Sciatic nerve (tissue), 2 donors: ENCODE measurements around the gene ASF1B. TPM values are rescaled to one million over a fixed set of nuclear protein-coding genes. Genes with fewer than 3 reads are reported as not detected.
"Not testable (repeated sequence)": the region's sequence is repeated elsewhere in the genome, so short reads cannot be mapped to it uniquely, and the experiment has no call there.

Source experiments
- ATAC-seq: fragments of 200-7000 bp; cut with Tn5 transposase; one replicate; pipeline ENCODE4 v1.9.1; 2020; ENCODE audit warnings: mild to moderate bottlenecking, moderate library complexity
- DNase-seq: peaks from one replicate; pipeline ENCODE4 v3.0.0-alpha.2; 2020; ENCODE audit warnings: low spot score
- intact Hi-C: fragments of 100-400 bp; cut with DNase I; formaldehyde crosslinking; loops from one replicate; pipeline ENCODE4 v1.14.2; 2022
- total RNA-seq: library from RNA; stranded (reverse); fragmentation: NEBNext Ultra II Directional; extraction: Animal tissue kit (Norgen Biotek cat#: 25700); gene quantifications from one replicate; pipeline ENCODE4 v1.2.1, GENCODE V29; 2021
- donor health status: DM: no; HTN: no; CAD: no.
- donor health status: DM: no; HTN: no; CAD: no.

The ASF1B gene
- total RNA-seq, 1 donor from 2014 or later, result 0.22 TPM

- intact Hi-C loops, result no loop called here
- DNase-seq, result no peak
- no peak for ATAC-seq
Observed at GRCh38 chr19:14162871-14163297, 26.5 kb upstream of the ASF1B start.

GRCh38 chr19:14161305-14161704 lies 24.9 kb upstream of the ASF1B start:
- DNase-seq (no peak), ATAC-seq (no peak)
- intact Hi-C loops, result no loop called here

- DNase-seq (no peak), ATAC-seq (no peak)
- intact Hi-C loops, result no loop called here
Observed at GRCh38 chr19:14160017-14160703, 23.8 kb upstream of the ASF1B start.

DNA sequence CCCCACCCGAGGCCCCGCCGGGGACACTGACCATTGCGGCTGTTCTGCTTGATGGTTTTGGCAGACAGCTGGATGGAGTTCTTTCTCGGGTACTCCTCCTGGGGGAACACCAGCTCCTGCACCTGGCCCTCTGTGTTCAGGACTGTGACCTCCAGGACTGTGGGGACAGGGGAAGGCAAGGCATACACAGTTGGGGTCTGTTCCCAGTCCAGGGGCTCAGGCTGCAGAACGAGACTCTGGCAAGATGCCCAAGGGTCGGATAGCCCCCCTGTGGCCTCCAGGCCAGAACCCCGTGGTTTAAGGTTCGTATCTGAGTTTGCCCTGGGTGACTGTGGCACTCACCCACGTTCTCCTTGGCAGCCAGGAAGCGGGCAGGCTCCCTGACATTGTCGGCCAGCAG lies 22.7 kb upstream of the ASF1B start:
- intact Hi-C loops, result no loop called here
- DNase-seq (no peak), ATAC-seq (no peak)

- DNase-seq, result no peak
- intact Hi-C loops, result no loop called here
- no peak for ATAC-seq
Observed at GRCh38 chr19:14158276-14159023, 22.1 kb upstream of the ASF1B start.

DNA sequence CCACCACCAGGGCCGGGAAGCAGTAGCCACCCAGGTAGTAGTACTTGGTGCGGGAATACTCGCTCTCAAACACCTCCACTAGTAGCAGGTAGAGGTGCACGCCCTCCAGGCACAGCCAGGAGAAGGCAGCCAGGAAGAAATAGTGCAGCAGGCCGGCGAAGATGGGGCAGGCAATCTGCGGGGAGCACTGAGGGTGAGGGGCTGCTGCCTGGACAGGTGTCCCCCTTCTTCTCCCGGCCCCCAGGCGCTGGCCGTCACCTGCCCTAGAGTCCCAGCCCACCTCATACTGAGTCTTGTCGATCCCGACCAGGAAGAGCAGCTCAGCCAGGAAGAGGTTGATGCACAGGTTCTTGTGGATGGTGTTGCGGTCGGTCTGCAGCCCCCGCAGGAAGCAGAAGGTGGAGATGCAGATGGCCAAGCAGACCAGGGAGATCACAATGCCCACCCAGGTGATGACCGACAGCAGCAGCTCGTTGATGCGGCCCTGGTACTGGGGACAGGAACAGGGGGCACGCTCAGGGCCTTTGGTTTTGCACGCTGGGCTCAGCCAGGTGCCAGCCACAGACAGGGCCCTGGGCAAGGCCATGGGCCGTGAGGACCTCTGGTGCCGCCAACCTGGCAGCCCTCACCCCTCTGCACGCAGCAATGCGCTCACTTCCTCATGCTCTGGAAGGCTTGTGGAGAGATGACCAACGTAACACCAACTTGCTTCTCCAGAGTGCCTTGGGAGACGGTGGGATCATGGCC lies 20.8 kb upstream of the ASF1B start:
- intact Hi-C loops, result no loop called here
- DNase-seq (no peak), ATAC-seq (no peak)

- intact Hi-C loops, result no loop called here
- DNase-seq, result no peak
- ATAC-seq, result no peak
Observed at GRCh38 chr19:14156122-14156521, 19.7 kb upstream of the ASF1B start.

DNA sequence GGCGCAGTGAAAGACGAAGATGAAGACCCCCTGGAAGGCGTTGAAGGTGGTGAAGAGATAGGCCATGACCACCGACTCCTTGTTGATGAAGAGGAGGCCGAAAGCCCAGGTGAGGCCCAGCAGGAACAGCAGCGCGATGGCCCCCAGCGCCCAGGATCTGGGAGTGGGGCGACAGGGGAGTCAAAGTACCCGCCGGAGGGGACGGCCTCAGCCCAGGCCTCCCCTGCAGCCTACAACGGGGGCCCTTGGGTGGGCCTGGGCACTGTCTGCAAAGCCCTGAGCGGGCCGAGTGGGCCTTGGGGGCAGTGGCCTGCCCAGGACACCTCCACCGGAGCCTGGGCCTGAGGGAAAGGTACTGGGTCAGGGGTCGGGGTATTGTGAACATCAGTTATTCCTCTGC lies 19.0 kb upstream of the ASF1B start:
- intact Hi-C loops, result no loop called here

DNA sequence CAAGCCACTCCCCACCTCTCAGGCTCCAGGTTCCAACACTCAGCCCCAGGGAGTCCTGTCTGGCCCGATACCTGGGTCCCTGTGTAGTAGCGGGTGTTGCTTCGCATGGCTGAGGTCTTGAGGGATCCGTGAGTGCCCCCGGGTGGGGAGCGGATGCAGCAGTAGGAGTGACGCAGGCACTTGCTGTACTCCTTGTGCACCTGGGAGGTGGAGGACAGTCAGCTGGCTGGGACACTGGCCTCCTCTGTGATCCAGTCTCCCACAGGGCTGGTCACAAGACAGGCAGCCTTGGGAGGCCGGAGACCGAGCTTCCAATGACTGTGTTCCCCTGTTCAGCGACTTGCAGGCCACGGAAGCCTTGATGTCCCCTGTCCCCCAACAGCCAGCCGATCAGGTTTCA lies 16.3 kb upstream of the ASF1B start:
- no peak for DNase-seq
- ATAC-seq, result no peak
- intact Hi-C loops, result no loop called here

More for the DNA sequence above, 19.0 kb upstream of the ASF1B start:
- ATAC-seq, result no peak
- no peak for DNase-seq

DNA sequence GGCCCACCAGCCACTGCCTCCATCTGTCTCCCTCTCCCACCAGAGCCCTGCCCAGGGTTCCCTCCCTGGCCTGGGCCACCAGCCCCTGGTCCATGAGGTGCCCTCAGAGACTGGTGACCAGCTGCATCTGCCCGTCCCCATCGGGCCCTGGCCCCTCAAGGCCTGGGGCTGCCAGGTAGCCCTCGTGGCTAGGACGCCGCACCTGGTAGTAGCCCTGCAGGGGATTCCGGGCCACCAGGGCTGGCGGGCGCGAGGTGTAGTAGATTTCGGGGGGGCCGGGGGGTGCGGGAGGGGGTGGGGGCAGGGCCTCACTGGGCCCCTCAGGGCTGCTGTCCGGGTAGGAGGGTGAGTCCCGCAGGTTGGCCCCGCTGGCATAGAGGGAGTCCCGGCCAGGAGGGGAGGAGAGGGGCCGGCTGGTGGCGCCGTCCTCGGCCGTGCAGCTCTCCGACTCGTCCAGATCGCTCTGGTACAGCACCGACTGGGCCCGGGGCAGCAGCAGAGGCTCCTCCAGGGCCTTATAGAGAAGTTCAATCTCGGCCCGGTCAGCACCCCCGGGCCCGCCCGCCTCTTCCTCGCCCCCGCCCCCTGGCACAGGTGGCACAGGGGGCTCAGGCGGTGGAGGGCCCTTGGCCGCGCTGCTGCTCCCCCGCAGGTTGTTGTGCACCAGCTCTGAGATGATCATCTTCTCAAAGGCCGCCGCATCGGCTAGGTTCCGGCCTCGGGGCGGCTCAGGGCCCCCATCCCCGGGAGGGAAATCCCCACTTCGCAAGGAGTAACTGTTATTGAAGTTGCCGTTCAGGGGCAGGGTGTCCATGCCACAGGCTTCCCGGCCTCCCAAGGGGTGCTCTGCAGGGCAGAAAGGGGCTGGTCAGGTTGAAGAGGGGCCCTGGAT lies 14.6 kb upstream of the ASF1B start:
- intact Hi-C loops, result no loop called here
- no peak for ATAC-seq
- peak; percentile 61 for DNase-seq

GRCh38 chr19:14150041-14150769 lies 13.8 kb upstream of the ASF1B start:
- intact Hi-C loops, result no loop called here
- ATAC-seq (no peak), DNase-seq (no peak)

- intact Hi-C loops, result no loop called here
- peak; percentile 86 for DNase-seq
- ATAC-seq, result peak; percentile 76
Observed at GRCh38 chr19:14149509-14149994, 13.2 kb upstream of the ASF1B start.

GRCh38 chr19:14148751-14149410 lies 12.5 kb upstream of the ASF1B start:
- DNase-seq (no peak), ATAC-seq (peak; percentile 23)
- intact Hi-C loops, result no loop called here

DNA sequence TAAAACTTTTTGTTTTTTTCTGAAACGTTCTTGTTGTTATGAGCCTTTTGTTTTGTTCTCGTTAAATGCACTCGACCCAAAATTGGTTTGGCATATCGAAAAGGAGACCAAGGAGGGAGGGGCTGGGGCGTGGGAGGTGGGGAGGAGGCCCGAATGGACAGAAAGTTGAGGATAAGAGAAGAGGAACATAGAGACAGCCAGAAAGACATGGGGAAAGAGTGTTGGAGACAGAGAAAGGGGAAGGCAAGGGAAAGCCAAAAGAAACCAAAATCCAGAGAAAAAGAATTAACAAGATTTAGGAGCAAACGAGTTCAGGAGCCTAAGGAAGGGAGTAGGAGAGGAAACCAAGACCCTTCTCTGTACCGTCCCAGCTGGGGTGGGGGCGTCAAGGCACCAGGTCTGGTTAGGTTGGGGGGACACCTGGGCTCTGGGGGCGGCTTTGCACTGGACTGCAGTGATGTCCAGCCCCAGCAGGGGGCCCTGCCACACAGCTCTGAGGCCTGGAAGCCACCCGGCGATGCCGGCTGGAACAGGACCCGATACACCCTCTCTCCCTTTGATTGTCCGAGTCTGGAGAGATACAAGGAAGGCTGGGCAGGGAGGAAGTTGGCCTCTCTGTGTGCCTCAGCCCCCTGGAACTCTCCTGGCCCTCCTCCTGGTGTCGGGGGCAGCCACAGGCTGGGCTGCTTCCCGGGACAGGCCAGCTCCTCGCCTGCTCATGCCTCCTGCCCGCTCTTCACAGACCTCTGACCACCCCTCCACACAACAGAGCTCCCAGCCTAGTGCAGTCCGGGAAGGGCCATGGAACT lies 11.6 kb upstream of the ASF1B start:
- ATAC-seq, result peak; percentile 91
- intact Hi-C loops, result no loop called here
- peak; percentile 83 for DNase-seq

- no peak for ATAC-seq
- intact Hi-C loops, result no loop called here
- no peak for DNase-seq
Observed at GRCh38 chr19:14146789-14147216, 10.4 kb upstream of the ASF1B start.

DNA sequence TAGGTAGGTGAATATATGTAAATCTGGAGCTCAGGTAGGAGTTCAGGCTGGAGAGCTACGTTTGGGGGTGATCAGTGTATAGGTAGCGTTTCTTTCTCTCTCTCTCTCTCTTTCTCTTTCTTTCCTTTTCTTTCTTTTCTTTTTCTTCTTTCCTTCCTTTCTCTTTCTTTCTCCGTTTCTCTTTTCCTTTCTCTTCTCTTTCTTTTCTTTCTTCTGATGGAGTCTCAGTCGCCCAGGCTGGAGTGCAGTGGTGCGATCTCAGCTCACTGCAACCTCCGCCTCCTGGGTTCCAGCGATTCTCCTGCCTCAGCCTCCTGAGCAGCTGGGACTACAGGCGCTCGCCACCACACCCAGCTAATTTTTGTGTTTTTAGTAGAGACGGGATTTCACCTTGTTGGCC lies 9.8 kb upstream of the ASF1B start:
- ATAC-seq, intact Hi-C loops, DNase-seq: not testable (repeated sequence)

DNA sequence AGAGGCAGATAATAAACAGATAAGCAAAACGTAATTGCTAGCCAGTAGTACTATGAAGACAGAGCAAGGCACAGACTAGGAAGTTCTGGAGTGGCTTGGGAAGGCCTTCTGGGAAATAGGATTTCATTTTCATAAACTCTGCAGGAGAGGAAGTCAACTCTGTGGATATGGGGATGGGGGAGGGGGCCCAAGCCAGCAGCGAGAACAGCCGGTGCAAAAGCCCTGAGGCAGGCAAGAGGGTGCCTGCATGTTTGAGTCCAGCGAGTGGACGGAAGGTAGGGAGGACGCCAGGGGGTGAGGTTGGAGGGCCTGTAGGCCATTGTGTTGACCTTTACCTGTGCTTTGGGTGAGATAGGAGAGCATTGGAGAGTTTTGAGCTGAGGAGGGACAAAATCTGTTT lies 9.0 kb upstream of the ASF1B start:
- ATAC-seq (no peak), DNase-seq (no peak)
- intact Hi-C loops, result no loop called here
